Calu3 (cell line): Measurements from ENCODE around the gene UROS. TPM values are rescaled to one million over a fixed set of nuclear protein-coding genes. Genes with fewer than 3 reads are reported as not detected.
A peak's percentile ranks its signal among the peaks of the same experiment; 100 is the strongest.

ENCODE experiments used
- Bru-seq: library from RNA; stranded (reverse); fragments of 400-500 nt; gene quantifications from one replicate; lab custom pipeline; 2021; lab: Mats Ljungman, UMichigan
- BruChase-seq, 2 experiments: library from RNA; stranded (reverse); fragments of 400-500 nt; gene quantifications; one replicate each; lab custom pipeline; 2021; lab: Mats Ljungman, UMichigan
- BruUV-seq: library from RNA; stranded (reverse); fragments of 400-500 nt; replicated peaks from 2 replicates; lab custom pipeline; 2021; lab: Mats Ljungman, UMichigan
- CTCF ChIA-PET: fragments of 300-600 bp; sonication (Branson Sonifier 250); formaldehyde crosslinking; loops from one replicate; lab custom pipeline; 2022; ENCODE audit warnings: antibody characterized with exemption; lab: Charles Lee
- DNase-seq: peaks from one replicate; pipeline ENCODE4 v3.0.0; 2022
- H3K27ac Mint-ChIP-seq: one replicate; pipeline ENCODE4 v1.8.0; 2022; ENCODE audit warnings: mixed read lengths; ENCODE audit not compliant: unreplicated experiment
- H3K27me3 Mint-ChIP-seq: one replicate; pipeline ENCODE4 v1.8.0; 2022; ENCODE audit warnings: mixed read lengths; ENCODE audit not compliant: unreplicated experiment
- H3K36me3 Mint-ChIP-seq: one replicate; pipeline ENCODE4 v1.8.0; 2022; ENCODE audit warnings: mild to moderate bottlenecking, moderate library complexity, mixed read lengths; ENCODE audit not compliant: insufficient read depth, unreplicated experiment
- H3K4me1 Mint-ChIP-seq: one replicate; pipeline ENCODE4 v1.8.0; 2022; ENCODE audit warnings: mild to moderate bottlenecking, low read depth, mixed read lengths; ENCODE audit not compliant: unreplicated experiment
- H3K4me3 Mint-ChIP-seq: one replicate; pipeline ENCODE4 v1.8.0; 2022; ENCODE audit warnings: mild to moderate bottlenecking, low read depth, moderate library complexity, mixed read lengths; ENCODE audit not compliant: unreplicated experiment
- H3K9me3 Mint-ChIP-seq: one replicate; pipeline ENCODE4 v1.8.0; 2022; ENCODE audit warnings: low read depth, mixed read lengths; ENCODE audit not compliant: unreplicated experiment
- intact Hi-C: fragments of 100-400 bp; cut with micrococcal nuclease; formaldehyde crosslinking; loops from one replicate; pipeline ENCODE4 v1.10.0; 2022; ENCODE audit not compliant: unreplicated experiment
- long read RNA-seq: library from polyadenylated mRNA; stranded (forward); transcript quantifications from one replicate; pipeline ENCODE4 v2.0.0, GENCODE V29; 2022
- total RNA-seq: library from RNA; stranded (reverse); gene quantifications from 2 replicates; pipeline ENCODE4 v1.2.3, GENCODE V29; 2022
- TF ChIP-seq, protein P1 (sequence below): fragments of 200-600 bp; IDR thresholded peaks from one replicate; pipeline ENCODE4 v1.8.0; 2022; ENCODE audit warnings: antibody characterized with exemption; ENCODE audit not compliant: unreplicated experiment

The UROS gene
- total RNA-seq (45.3 and 49.2 TPM in 2 replicates), Bru-seq, nascent RNA (percentile 65 among the genes with signal in this experiment), BruChase-seq, experiment 1, labeled RNA remaining after a 6-hour chase (percentile 60 among the genes with signal in this experiment), BruChase-seq, experiment 2, labeled RNA remaining after a 2-hour chase (percentile 61 among the genes with signal in this experiment)
- long read RNA-seq, transcript UROS-204 (10 exons, 1,342 nt), result major isoform, 56 of 100 reads
- long read RNA-seq, partial matches to known transcripts, result 4 of 100 reads
- long read RNA-seq, other reads (novel, unspliced or antisense), result 37 of 100 reads

GRCh38 chr10:125822878-125823662 lies at the start of gene UROS, which contains the start of gene BCCIP:
Gene UROS (minus strand): TSS chr10:125823258. CDS start chr10:125816499, 6,759 bp downstream.
Gene BCCIP (plus strand): TSS chr10:125823546. CDS start chr10:125823558, 12 bp downstream.
- TF ChIP-seq, protein P1, sequence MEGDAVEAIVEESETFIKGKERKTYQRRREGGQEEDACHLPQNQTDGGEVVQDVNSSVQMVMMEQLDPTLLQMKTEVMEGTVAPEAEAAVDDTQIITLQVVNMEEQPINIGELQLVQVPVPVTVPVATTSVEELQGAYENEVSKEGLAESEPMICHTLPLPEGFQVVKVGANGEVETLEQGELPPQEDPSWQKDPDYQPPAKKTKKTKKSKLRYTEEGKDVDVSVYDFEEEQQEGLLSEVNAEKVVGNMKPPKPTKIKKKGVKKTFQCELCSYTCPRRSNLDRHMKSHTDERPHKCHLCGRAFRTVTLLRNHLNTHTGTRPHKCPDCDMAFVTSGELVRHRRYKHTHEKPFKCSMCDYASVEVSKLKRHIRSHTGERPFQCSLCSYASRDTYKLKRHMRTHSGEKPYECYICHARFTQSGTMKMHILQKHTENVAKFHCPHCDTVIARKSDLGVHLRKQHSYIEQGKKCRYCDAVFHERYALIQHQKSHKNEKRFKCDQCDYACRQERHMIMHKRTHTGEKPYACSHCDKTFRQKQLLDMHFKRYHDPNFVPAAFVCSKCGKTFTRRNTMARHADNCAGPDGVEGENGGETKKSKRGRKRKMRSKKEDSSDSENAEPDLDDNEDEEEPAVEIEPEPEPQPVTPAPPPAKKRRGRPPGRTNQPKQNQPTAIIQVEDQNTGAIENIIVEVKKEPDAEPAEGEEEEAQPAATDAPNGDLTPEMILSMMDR, result no peak
- no peaks in the 10 kb centered on the region for H3K9me3 Mint-ChIP-seq
- no TSS peak for BruUV-seq
- no peak within 1 kb of the TSS for H3K4me3 Mint-ChIP-seq
- intact Hi-C loops, result no loop called here
- DNase-seq, result peak; percentile 79
- peaks cover 14% of the 10 kb centered on the region for H3K36me3 Mint-ChIP-seq
- CTCF ChIA-PET, result no interaction called here
- H3K27me3 Mint-ChIP-seq, result no peaks in the 10 kb centered on the region
- peaks cover 11% of the 10 kb centered on the region for H3K4me1 Mint-ChIP-seq
- H3K27ac Mint-ChIP-seq, result no peak within 1 kb of the TSS

DNA sequence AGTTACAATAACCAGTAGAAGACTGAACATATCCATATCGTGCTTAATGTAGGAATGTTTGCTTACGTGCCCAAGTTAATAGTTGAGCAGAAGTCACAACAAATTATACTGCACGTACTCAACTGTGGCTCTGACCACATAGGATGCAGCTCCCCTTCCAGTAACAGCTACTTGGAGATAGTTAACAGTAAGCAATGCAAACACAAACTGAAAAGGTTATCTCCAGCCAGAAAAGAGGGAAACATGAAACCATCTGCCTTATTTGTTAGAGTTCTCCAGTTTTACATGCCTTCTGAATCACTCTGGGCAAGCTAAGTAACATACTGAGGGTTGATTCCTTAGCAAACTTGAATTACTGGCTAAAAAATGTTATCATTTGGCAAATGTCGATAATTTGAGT lies 48.3 kb upstream of the UROS start:
- H3K27ac Mint-ChIP-seq, result no peak overlapping the region

GRCh38 chr10:125868372-125868975 lies 45.4 kb upstream of the UROS start:
- H3K4me3 Mint-ChIP-seq, result no peak overlapping the region
- H3K4me1 Mint-ChIP-seq, result no peaks in the 10 kb centered on the region
- H3K9me3 Mint-ChIP-seq, result no peaks in the 10 kb centered on the region
- DNase-seq, result peak; percentile 18
- no TSS peak for BruUV-seq
- TF ChIP-seq, protein P1, result peak; percentile 46
- intact Hi-C loops, result loop anchor here (5.0 to 10.0 kb wide), 2 partner anchors 104 to 636 kb away; no protein-coding TSS in a partner anchor
- no peaks in the 10 kb centered on the region for H3K27me3 Mint-ChIP-seq
- no peak overlapping the region for H3K27ac Mint-ChIP-seq
- CTCF ChIA-PET, result no interaction called here
- no peaks in the 10 kb centered on the region for H3K36me3 Mint-ChIP-seq

More for the DNA sequence above, 48.3 kb upstream of the UROS start:
- TF ChIP-seq, protein P1, result no peak
- no peaks in the 10 kb centered on the region for H3K9me3 Mint-ChIP-seq
- H3K4me1 Mint-ChIP-seq, result no peaks in the 10 kb centered on the region
- intact Hi-C loops, result no loop called here
- BruUV-seq, result no TSS peak
- H3K27me3 Mint-ChIP-seq, result no peaks in the 10 kb centered on the region
- no peak for DNase-seq
- H3K4me3 Mint-ChIP-seq, result no peak overlapping the region
- CTCF ChIA-PET, result no interaction called here
- no peaks in the 10 kb centered on the region for H3K36me3 Mint-ChIP-seq

DNA sequence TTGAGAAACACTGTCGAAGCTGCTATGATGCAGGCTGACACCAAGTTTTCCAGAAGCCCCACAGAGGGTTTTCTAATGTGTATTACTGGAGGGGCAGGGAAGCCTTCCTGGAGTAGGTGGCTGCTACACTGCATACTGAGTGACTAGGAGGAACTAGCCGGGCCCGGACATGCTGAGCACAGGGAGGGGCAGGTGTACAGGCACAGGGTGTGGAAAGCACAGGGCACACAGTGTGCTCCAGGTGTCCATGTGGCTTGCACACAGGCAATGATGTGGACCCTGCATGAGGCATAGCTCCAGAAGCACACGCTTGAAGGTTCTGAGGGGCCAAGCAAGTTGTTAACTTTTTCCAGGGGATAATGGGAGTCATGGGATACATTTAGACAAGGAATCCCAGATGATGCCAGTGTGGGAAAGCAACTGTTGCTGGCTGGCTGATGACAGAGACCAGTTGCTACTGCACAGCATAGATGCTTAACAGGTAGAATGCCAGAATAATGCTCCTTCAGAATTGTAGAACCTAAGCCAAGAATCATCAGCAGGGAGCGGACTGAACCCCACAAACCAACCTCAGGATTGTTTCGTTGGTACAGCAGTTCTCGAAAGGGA lies 43.5 kb upstream of the UROS start:
- intact Hi-C loops, result loop anchor here (5.0 to 10.0 kb wide), 2 partner anchors 106 to 638 kb away; no protein-coding TSS in a partner anchor
- H3K4me1 Mint-ChIP-seq, result no peaks in the 10 kb centered on the region
- no peak overlapping the region for H3K4me3 Mint-ChIP-seq
- H3K36me3 Mint-ChIP-seq, result no peaks in the 10 kb centered on the region
- BruUV-seq, result no TSS peak
- no peak overlapping the region for H3K27ac Mint-ChIP-seq
- no peak for DNase-seq
- TF ChIP-seq, protein P1, result no peak
- H3K27me3 Mint-ChIP-seq, result no peaks in the 10 kb centered on the region
- H3K9me3 Mint-ChIP-seq, result no peaks in the 10 kb centered on the region
- CTCF ChIA-PET, result interaction anchor here (0.6 kb wide), 1 partner anchor 68 kb away, joined by 4 read pairs; no protein-coding TSS in a partner anchor
